ENCODE data around the gene DPP10. TPM values are rescaled to one million over a fixed set of nuclear protein-coding genes. Genes with fewer than 3 reads are reported as not detected.

Gene DPP10
- total RNA-seq, 1 experiment from 2014 or later = not detected

DNA sequence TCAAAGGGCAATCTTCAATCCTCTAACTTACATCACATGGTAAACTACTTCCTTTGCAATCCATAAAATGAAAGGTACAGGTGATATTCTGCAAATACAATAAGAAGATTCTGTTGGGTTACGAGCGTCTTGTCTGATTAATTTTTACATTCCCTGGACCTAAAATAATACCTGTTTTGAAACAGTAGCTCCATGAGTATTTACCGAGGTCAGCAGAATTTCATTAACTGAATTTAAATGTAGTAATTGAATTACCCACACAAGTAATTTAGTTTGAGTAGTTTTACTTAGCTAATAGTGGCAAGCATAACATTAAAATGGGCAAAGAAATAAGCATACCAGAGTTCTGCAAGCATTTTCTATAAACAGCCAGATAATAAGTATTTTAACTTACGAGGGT, 652.0 kb downstream of the DPP10 start:
- no peaks in the 10 kb centered on the region for H3K36me3 Mint-ChIP-seq (ENCODE audit: insufficient read depth, unreplicated experiment)
- BruUV-seq (replicated peaks) = no TSS peak
- DNase-seq = no peak
- no peaks in the 10 kb centered on the region for H3K4me1 Mint-ChIP-seq (ENCODE audit: low read depth, unreplicated experiment)
- H3K27ac Mint-ChIP-seq (ENCODE audit: unreplicated experiment) = no peak overlapping the region
- CTCF ChIA-PET = no interaction called here
- peaks cover 10% of the 10 kb centered on the region for H3K9me3 Mint-ChIP-seq (ENCODE audit: low read depth, unreplicated experiment)
- TF ChIP-seq, protein P1, sequence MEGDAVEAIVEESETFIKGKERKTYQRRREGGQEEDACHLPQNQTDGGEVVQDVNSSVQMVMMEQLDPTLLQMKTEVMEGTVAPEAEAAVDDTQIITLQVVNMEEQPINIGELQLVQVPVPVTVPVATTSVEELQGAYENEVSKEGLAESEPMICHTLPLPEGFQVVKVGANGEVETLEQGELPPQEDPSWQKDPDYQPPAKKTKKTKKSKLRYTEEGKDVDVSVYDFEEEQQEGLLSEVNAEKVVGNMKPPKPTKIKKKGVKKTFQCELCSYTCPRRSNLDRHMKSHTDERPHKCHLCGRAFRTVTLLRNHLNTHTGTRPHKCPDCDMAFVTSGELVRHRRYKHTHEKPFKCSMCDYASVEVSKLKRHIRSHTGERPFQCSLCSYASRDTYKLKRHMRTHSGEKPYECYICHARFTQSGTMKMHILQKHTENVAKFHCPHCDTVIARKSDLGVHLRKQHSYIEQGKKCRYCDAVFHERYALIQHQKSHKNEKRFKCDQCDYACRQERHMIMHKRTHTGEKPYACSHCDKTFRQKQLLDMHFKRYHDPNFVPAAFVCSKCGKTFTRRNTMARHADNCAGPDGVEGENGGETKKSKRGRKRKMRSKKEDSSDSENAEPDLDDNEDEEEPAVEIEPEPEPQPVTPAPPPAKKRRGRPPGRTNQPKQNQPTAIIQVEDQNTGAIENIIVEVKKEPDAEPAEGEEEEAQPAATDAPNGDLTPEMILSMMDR (IDR thresholded peaks at IDR 0.05; ENCODE audit: unreplicated experiment) = no peak
- H3K27me3 Mint-ChIP-seq (ENCODE audit: unreplicated experiment) = no peaks in the 10 kb centered on the region
- H3K4me3 Mint-ChIP-seq (ENCODE audit: low read depth, unreplicated experiment) = no peak overlapping the region
- intact Hi-C loops (cut with micrococcal nuclease; ENCODE audit: unreplicated experiment) = no loop called here

DNA sequence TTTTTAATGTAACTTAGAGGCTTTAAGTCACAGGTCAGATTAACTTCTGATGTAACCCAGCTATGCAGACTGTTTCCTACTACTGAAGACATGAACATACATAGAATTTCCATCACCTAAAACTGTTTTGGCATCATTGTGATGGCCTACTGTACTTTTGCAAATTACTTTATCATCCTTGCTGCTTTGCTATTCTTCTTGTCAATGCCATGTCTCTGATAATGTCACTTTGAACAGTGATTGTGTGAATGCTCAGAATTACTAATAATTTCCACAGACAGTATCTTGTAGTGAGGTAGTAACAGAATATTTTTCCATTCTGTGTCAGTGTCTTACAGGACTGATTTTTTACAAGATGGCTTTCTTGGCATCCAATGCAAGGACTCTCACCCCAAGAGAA, 663.5 kb downstream of the DPP10 start:
- no peak overlapping the region for H3K4me3 Mint-ChIP-seq (ENCODE audit: low read depth, unreplicated experiment)
- CTCF ChIA-PET = no interaction called here
- intact Hi-C loops (cut with micrococcal nuclease; ENCODE audit: unreplicated experiment) = no loop called here
- no peak for DNase-seq
- BruUV-seq (replicated peaks) = no TSS peak
- no peak overlapping the region for H3K27ac Mint-ChIP-seq (ENCODE audit: unreplicated experiment)
- H3K36me3 Mint-ChIP-seq (ENCODE audit: insufficient read depth, unreplicated experiment) = no peaks in the 10 kb centered on the region
- H3K27me3 Mint-ChIP-seq (ENCODE audit: unreplicated experiment) = no peaks in the 10 kb centered on the region
- no peaks in the 10 kb centered on the region for H3K4me1 Mint-ChIP-seq (ENCODE audit: low read depth, unreplicated experiment)
- peaks cover 5% of the 10 kb centered on the region for H3K9me3 Mint-ChIP-seq (ENCODE audit: low read depth, unreplicated experiment)
- TF ChIP-seq, protein P1 (IDR thresholded peaks at IDR 0.05; ENCODE audit: unreplicated experiment) = no peak

DNA sequence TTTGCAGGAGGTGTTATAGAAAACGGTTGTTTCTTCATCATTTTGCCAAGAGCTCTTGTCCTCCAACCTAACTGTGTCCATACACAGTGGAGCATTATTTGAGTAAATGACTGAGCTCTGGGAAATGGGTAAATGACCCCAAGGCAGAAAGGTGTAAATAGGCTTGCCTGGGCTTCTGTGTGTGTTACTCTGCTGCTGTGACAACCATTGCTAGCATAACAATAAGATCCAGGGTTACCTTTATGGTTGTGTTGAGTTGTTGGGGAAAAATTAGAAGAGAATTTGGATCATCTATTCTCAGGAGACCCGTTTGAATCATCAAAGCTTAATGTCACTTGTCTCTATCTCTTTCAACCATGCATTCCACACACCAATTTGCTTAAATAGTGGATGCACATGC, 672.7 kb downstream of the DPP10 start:
- intact Hi-C loops (cut with micrococcal nuclease; ENCODE audit: unreplicated experiment) = no loop called here
- DNase-seq = no peak
- no TSS peak for BruUV-seq (replicated peaks)
- Mint-ChIP-seq H3K4me3 (ENCODE audit: low read depth, unreplicated experiment) (no peak overlapping the region), H3K9me3 (ENCODE audit: low read depth, unreplicated experiment) (peaks cover 5% of the 10 kb centered on the region), H3K4me1 (ENCODE audit: low read depth, unreplicated experiment) (no peaks in the 10 kb centered on the region), H3K27ac (ENCODE audit: unreplicated experiment) (no peak overlapping the region), H3K36me3 (ENCODE audit: insufficient read depth, unreplicated experiment) (no peaks in the 10 kb centered on the region), H3K27me3 (ENCODE audit: unreplicated experiment) (no peaks in the 10 kb centered on the region)
- TF ChIP-seq, protein P1 (IDR thresholded peaks at IDR 0.05; ENCODE audit: unreplicated experiment) = no peak
- CTCF ChIA-PET = no interaction called here

GRCh38 chr2:115118306-115118705, 675.9 kb downstream of the DPP10 start:
- no TSS peak for BruUV-seq (replicated peaks)
- intact Hi-C loops (cut with micrococcal nuclease; ENCODE audit: unreplicated experiment) = no loop called here
- H3K4me1 Mint-ChIP-seq (ENCODE audit: low read depth, unreplicated experiment) = no peaks in the 10 kb centered on the region

More at GRCh38 chr2:115118306-115118705, 675.9 kb downstream of the DPP10 start:
- H3K27me3 Mint-ChIP-seq (ENCODE audit: unreplicated experiment) = no peaks in the 10 kb centered on the region
- TF ChIP-seq, protein P1 (IDR thresholded peaks at IDR 0.05; ENCODE audit: unreplicated experiment) = no peak
- CTCF ChIA-PET = no interaction called here
- no peak overlapping the region for H3K27ac Mint-ChIP-seq (ENCODE audit: unreplicated experiment)
- DNase-seq = no peak
- no peaks in the 10 kb centered on the region for H3K36me3 Mint-ChIP-seq (ENCODE audit: insufficient read depth, unreplicated experiment)
- peaks cover 4% of the 10 kb centered on the region for H3K9me3 Mint-ChIP-seq (ENCODE audit: low read depth, unreplicated experiment)
- H3K4me3 Mint-ChIP-seq (ENCODE audit: low read depth, unreplicated experiment) = no peak overlapping the region
